Panc1 (cell line): ENCODE results near the gene HYCC2. TPM values are rescaled to one million over a fixed set of nuclear protein-coding genes. Genes with fewer than 3 reads are reported as not detected.
"Not testable (repeated sequence)": the region's sequence is repeated elsewhere in the genome, so short reads cannot be mapped to it uniquely, and the experiment has no call there.

Experiments used
- ATAC-seq: fragments of 200-7000 bp; cut with Tn5 transposase; 2 replicates; pipeline ENCODE4 v1.9.1; 2020; ENCODE audit warnings: mild to moderate bottlenecking, moderate library complexity
- BruUV-seq: library from RNA; stranded (reverse); fragments of 400-500 nt; replicated peaks from 2 replicates; lab custom pipeline; 2021; lab: Mats Ljungman, UMichigan
- CTCF ChIA-PET: fragments of 300-600 bp; sonication (Branson Sonifier 250); formaldehyde crosslinking; loops from one replicate; lab custom pipeline; 2022; ENCODE audit warnings: antibody characterized with exemption; lab: Charles Lee
- POLR2A ChIA-PET: fragments of 300-600 bp; sonication (Branson Sonifier 250); formaldehyde crosslinking; loops from one replicate; lab custom pipeline; 2022; ENCODE audit warnings: antibody characterized with exemption; lab: Charles Lee
- DNase-seq: peaks from one replicate; pipeline ENCODE4 v3.0.0-alpha.2; 2010; ENCODE audit warnings: low read depth, low spot score
- H3K27ac ChIP-seq: 2 replicates; pipeline ENCODE4 v1.5.1; 2011; ENCODE audit warnings: mild to moderate bottlenecking, low read length, inconsistent platforms
- H3K27me3 ChIP-seq: fragments of 200-500 bp; sonication (Bioruptor generic); 2 replicates; pipeline ENCODE4 v1.6.0; 2014; ENCODE audit warnings: low read length, inconsistent platforms; ENCODE audit not compliant: control insufficient read depth, insufficient read depth
- H3K36me3 ChIP-seq: fragments of 200-500 bp; sonication (Bioruptor generic); 2 replicates; pipeline ENCODE4 v1.5.1; 2014; ENCODE audit warnings: inconsistent platforms, mild to moderate bottlenecking, low read length, moderate library complexity; ENCODE audit not compliant: control insufficient read depth, insufficient read depth
- H3K4me1 ChIP-seq: 2 replicates; pipeline ENCODE4 v1.5.1; 2011; ENCODE audit warnings: inconsistent platforms, mild to moderate bottlenecking, low read length, moderate library complexity; ENCODE audit not compliant: control insufficient read depth, insufficient read depth
- H3K4me3 ChIP-seq, 2 experiments: 2 replicates each; pipeline ENCODE4 v1.5.1; 2011 to 2012; ENCODE audit warnings: low read depth in 2 of 2, low read length in 2 of 2, mild to moderate bottlenecking in 2 of 2, inconsistent platforms in 1 of 2, moderate library complexity in 1 of 2
- H3K9me3 ChIP-seq: fragments of 200-500 bp; sonication (Bioruptor generic); 2 replicates; pipeline ENCODE4 v1.5.1; 2014; ENCODE audit warnings: low read depth, mild to moderate bottlenecking, inconsistent platforms, low read length, moderate library complexity; ENCODE audit not compliant: control insufficient read depth, insufficient read depth
- CTCF ChIP-seq: fragments of 450-650 bp; IDR thresholded peaks from 2 replicates; pipeline ENCODE4 v1.5.1; 2017; ENCODE audit warnings: mild to moderate bottlenecking
- POLR2AphosphoS5 ChIP-seq: IDR thresholded peaks from 2 replicates; pipeline ENCODE4 v1.6.1; 2012; ENCODE audit warnings: mild to moderate bottlenecking, low read depth, low read length, moderate library complexity
- REST ChIP-seq, 2 experiments: IDR thresholded peaks; 2 replicates each; pipeline ENCODE4 v1.6.1; 2011 to 2012; ENCODE audit warnings: low read depth in 2 of 2, control low read depth in 1 of 2, low read length in 1 of 2, mild to moderate bottlenecking in 1 of 2, moderate library complexity in 1 of 2; ENCODE audit not compliant: insufficient read depth in 1 of 2
- SIN3A ChIP-seq: IDR thresholded peaks from 2 replicates; pipeline ENCODE4 v1.6.1; 2012; ENCODE audit warnings: low read depth, mild to moderate bottlenecking, low read length, moderate library complexity, borderline replicate concordance; ENCODE audit not compliant: insufficient read depth
- TCF7L2 ChIP-seq: IDR thresholded peaks from 2 replicates; pipeline ENCODE4 v1.6.1; 2011; ENCODE audit warnings: mild to moderate bottlenecking, low read depth, low read length, inconsistent platforms
- in situ Hi-C: cut with HindIII; loops from 2 replicates; pipeline ENCODE4 v1.10.0; 2016; ENCODE audit warnings: low sequenced_read_pairs, low pct_unique_long_range_greater_than_20kb
- intact Hi-C: fragments of 100-400 bp; cut with micrococcal nuclease; formaldehyde crosslinking; loops from one replicate; pipeline ENCODE4 v1.10.0; 2022; ENCODE audit not compliant: unreplicated experiment
- total RNA-seq: library from RNA; stranded (reverse); gene quantifications from one replicate; pipeline ENCODE4 v1.2.1, GENCODE V29; 2021; ENCODE audit not compliant: unreplicated experiment

HYCC2 gene
- total RNA-seq, 1 experiment from 2014 or later = 12.0 TPM

GRCh38 chr2:201063516-201063915, 8.0 kb downstream of the HYCC2 start:
- H3K36me3 ChIP-seq, CTCF ChIA-PET, H3K27me3 ChIP-seq, H3K4me1 ChIP-seq, in situ Hi-C loops, BruUV-seq, H3K4me3 ChIP-seq, intact Hi-C loops, H3K9me3 ChIP-seq, ATAC-seq, DNase-seq, POLR2A ChIA-PET, H3K27ac ChIP-seq: not testable (repeated sequence)

GRCh38 chr2:201059961-201060755, 11.3 kb downstream of the HYCC2 start:
- H3K4me1 ChIP-seq = no peaks in the 10 kb centered on the region; the same call in 1 of the 2 replicates
- no peaks in the 10 kb centered on the region for H3K9me3 ChIP-seq
- ChIA-PET POLR2A (no interaction called here), CTCF (interaction anchor here (0.6 kb wide), 1 partner anchor 96 kb away, joined by 4 read pairs; the partner anchor contains the start of gene ORC2)
- H3K4me3 ChIP-seq = no peak overlapping the region
- ATAC-seq = no peak
- BruUV-seq = no TSS peak
- TF ChIP-seq POLR2AphosphoS5 (no peak), CTCF (no peak), REST (IDR thresholded peaks at IDR 0.05; ENCODE audit: insufficient read depth in 1 of 2, low read depth in 2 of 2, low read length in 1 of 2) (no peak), SIN3A (no peak), TCF7L2 (no peak)
- no peak for DNase-seq
- H3K36me3 ChIP-seq = no peaks in the 10 kb centered on the region
- H3K27ac ChIP-seq = no peak overlapping the region
- H3K27me3 ChIP-seq = no peaks in the 10 kb centered on the region
- in situ Hi-C loops (no loop called here), intact Hi-C loops (no loop called here)

GRCh38 chr2:201058914-201059313, 12.6 kb downstream of the HYCC2 start:
- Histone ChIP-seq H3K27me3 (no peaks in the 10 kb centered on the region), H3K4me1 (no peaks in the 10 kb centered on the region), H3K9me3 (no peaks in the 10 kb centered on the region), H3K36me3 (no peaks in the 10 kb centered on the region), H3K27ac (no peak overlapping the region), H3K4me3 (no peak overlapping the region)
- POLR2A ChIA-PET = interaction anchor here (0.5 kb wide), 1 partner anchor 48 kb away, joined by 3 read pairs; no protein-coding TSS in a partner anchor
- in situ Hi-C loops (no loop called here), intact Hi-C loops (no loop called here)
- no peak for DNase-seq
- ATAC-seq = no peak
- TF ChIP-seq REST (IDR thresholded peaks at IDR 0.05; ENCODE audit: insufficient read depth in 1 of 2, low read depth in 2 of 2, low read length in 1 of 2) = no peak
- no peak for TF ChIP-seq TCF7L2
- no TSS peak for BruUV-seq
- CTCF ChIA-PET = no interaction called here
